GM12878 (cell line): ENCODE data around the gene ATP1A1. TPM values are rescaled to one million over a fixed set of nuclear protein-coding genes. Genes with fewer than 3 reads are reported as not detected.

Experiments used
- ATAC-seq: fragments of 200-7000 bp; cut with Tn5 transposase; 3 replicates; pipeline ENCODE4 v1.9.1; 2020; ENCODE audit warnings: mild to moderate bottlenecking, moderate library complexity
- BruUV-seq: library from RNA; stranded (reverse); fragments of 400-500 nt; replicated peaks from 2 replicates; lab custom pipeline; 2021; lab: Mats Ljungman, UMichigan
- CTCF ChIA-PET: fragments of 300-600 bp; sonication (Branson Sonifier 250); formaldehyde crosslinking; extraction: SDS; loops from one replicate; lab custom pipeline; 2021; ENCODE audit warnings: inconsistent platforms; lab: Yijun Ruan, JAX
- POLR2A ChIA-PET: fragments of 350-600 bp; formaldehyde crosslinking; extraction: SDS; loops from one replicate; lab custom pipeline; 2021; ENCODE audit warnings: inconsistent platforms; lab: Charles Lee
- RAD21 ChIA-PET: fragments of 300-600 bp; sonication (Branson Sonifier 250); formaldehyde crosslinking; loops from one replicate; lab custom pipeline; 2023; ENCODE audit warnings: antibody characterized with exemption; ENCODE audit not compliant: unreplicated experiment; lab: Charles Lee
- SMC1A ChIA-PET: fragments of 300-600 bp; sonication (Branson Sonifier 250); formaldehyde crosslinking; loops from one replicate; lab custom pipeline; 2023; ENCODE audit not compliant: unreplicated experiment, uncharacterized antibody; lab: Charles Lee
- DNase-seq: peaks from one replicate; pipeline ENCODE4 v3.0.0-alpha.2; 2011; ENCODE audit warnings: low read depth, low spot score
- FAIRE-seq: peaks from 3 replicates; lab custom pipeline; 2011; peaks lifted over from hg19 to GRCh38; lab: Jason Lieb, UNC
- H2AFZ ChIP-seq: 2 replicates; pipeline ENCODE4 v1.6.0; 2011; ENCODE audit warnings: low read depth, low read length, control low read depth; ENCODE audit not compliant: control insufficient read depth
- H3K27ac ChIP-seq: 2 replicates; pipeline ENCODE4 v1.5.1; 2011; ENCODE audit warnings: control low read depth; ENCODE audit not compliant: control insufficient read depth, insufficient read depth
- H3K27me3 ChIP-seq, 2 experiments: replicated peaks in 1 of 2; 2 replicates each; pipeline versions ENCODE4 v1.6.0 to v1.6.1; 2011; ENCODE audit warnings: low read length in 1 of 2; ENCODE audit not compliant: control insufficient read depth in 2 of 2, insufficient read depth in 2 of 2
- H3K36me3 ChIP-seq, 2 experiments: 2 replicates each; pipeline ENCODE4 v1.5.1; 2011; ENCODE audit warnings: low read length in 1 of 2; ENCODE audit not compliant: control insufficient read depth in 2 of 2, insufficient read depth in 2 of 2
- H3K4me1 ChIP-seq: 2 replicates; pipeline ENCODE4 v1.6.1; 2011; ENCODE audit warnings: mild to moderate bottlenecking, low read length, moderate library complexity, mixed read lengths; ENCODE audit not compliant: control insufficient read depth, insufficient read depth
- H3K4me2 ChIP-seq: 2 replicates; pipeline ENCODE4 v1.6.0; 2011; ENCODE audit warnings: control low read depth; ENCODE audit not compliant: control insufficient read depth, insufficient read depth
- H3K4me3 ChIP-seq: fragments of 200-600 bp; sonication (generic); 2 replicates; pipeline ENCODE4 v1.5.1; 2016
- H3K79me2 ChIP-seq: 2 replicates; pipeline ENCODE4 v1.6.0; 2011; ENCODE audit warnings: low read length; ENCODE audit not compliant: control insufficient read depth, insufficient read depth
- H3K9ac ChIP-seq: 2 replicates; pipeline ENCODE4 v1.8.0; 2011; ENCODE audit warnings: low read length, control low read depth, mixed read lengths; ENCODE audit not compliant: control insufficient read depth, insufficient read depth
- H3K9me3 ChIP-seq: replicated peaks from 3 replicates; pipeline ENCODE4 v1.5.1; 2011; ENCODE audit warnings: mild to moderate bottlenecking, low read length; ENCODE audit not compliant: control insufficient read depth, insufficient read depth
- H4K20me1 ChIP-seq: 2 replicates; pipeline ENCODE4 v1.6.0; 2011; ENCODE audit not compliant: control insufficient read depth, insufficient read depth
- ASH2L ChIP-seq: fragments of 300-600, 200-600 bp; sonication (generic); IDR thresholded peaks from 2 replicates; pipeline ENCODE4 v1.6.1; 2017; ENCODE audit warnings: low read depth, mild to moderate bottlenecking, borderline replicate concordance
- CHD1 ChIP-seq: IDR thresholded peaks from 2 replicates; pipeline ENCODE4 v1.6.1; 2012; ENCODE audit warnings: low read depth, low read length, improper control_type of control experiment
- ELK1 ChIP-seq: IDR thresholded peaks from 2 replicates; pipeline ENCODE4 v1.6.1; 2012; ENCODE audit warnings: low read depth, low read length, improper control_type of control experiment
- EZH2 ChIP-seq: IDR thresholded peaks from 2 replicates; pipeline ENCODE4 v1.6.1; 2012; ENCODE audit warnings: low read depth, mild to moderate bottlenecking, control low read depth, inconsistent platforms, low read length, borderline replicate concordance; ENCODE audit not compliant: control insufficient read depth
- FOXK2 ChIP-seq: fragments of 450-650 bp; IDR thresholded peaks from 2 replicates; pipeline ENCODE4 v1.6.1; 2017; ENCODE audit warnings: mild to moderate bottlenecking, moderate library complexity
- HCFC1 ChIP-seq: fragments of 150-350 bp; IDR thresholded peaks from 2 replicates; pipeline ENCODE4 v1.6.1; 2014; ENCODE audit warnings: low read length
- HSF1 ChIP-seq: fragments of 150-350 bp; IDR thresholded peaks from 2 replicates; pipeline ENCODE4 v1.6.1; 2014; ENCODE audit warnings: mild to moderate bottlenecking, low read depth, low read length
- MYB ChIP-seq: fragments of 150-350 bp; IDR thresholded peaks from 2 replicates; pipeline ENCODE4 v1.6.1; 2014; ENCODE audit warnings: mild to moderate bottlenecking, low read depth, low read length, borderline replicate concordance
- NFIC ChIP-seq: IDR thresholded peaks from 2 replicates; pipeline ENCODE4 v1.6.1; 2012; ENCODE audit warnings: low read depth, mild to moderate bottlenecking, inconsistent platforms, low read length, moderate library complexity
- NFYA ChIP-seq: IDR thresholded peaks from 2 replicates; pipeline ENCODE4 v1.6.1; 2011; ENCODE audit warnings: low read depth, mild to moderate bottlenecking, low read length, improper control_type of control experiment, borderline replicate concordance
- NR2C2 ChIP-seq: IDR thresholded peaks from 2 replicates; pipeline ENCODE4 v1.6.1; 2011; ENCODE audit warnings: borderline replicate concordance, low read depth; ENCODE audit not compliant: control insufficient read depth, insufficient read length
- RBBP5 ChIP-seq: fragments of 200-600 bp; sonication (generic); conservative IDR thresholded peaks from 2 replicates; pipeline ENCODE4 v1.6.1; 2016
- SRF ChIP-seq, 2 experiments: IDR thresholded peaks; 2 replicates each; pipeline ENCODE4 v1.6.1; 2011; ENCODE audit warnings: low read depth in 2 of 2, low read length in 2 of 2, mild to moderate bottlenecking in 1 of 2, moderate library complexity in 1 of 2
- STAT1 ChIP-seq: fragments of 450-650 bp; conservative IDR thresholded peaks from 2 replicates; pipeline ENCODE4 v1.6.1; 2014; ENCODE audit warnings: antibody characterized with exemption, mild to moderate bottlenecking
- SUZ12 ChIP-seq: fragments of 200-600 bp; sonication (generic); IDR thresholded peaks from one replicate; pipeline ENCODE4 v1.6.1; 2018; ENCODE audit warnings: antibody characterized with exemption, mild to moderate bottlenecking; ENCODE audit not compliant: unreplicated experiment
- TARDBP ChIP-seq: IDR thresholded peaks from 2 replicates; pipeline ENCODE4 v1.6.1; 2016; ENCODE audit warnings: borderline replicate concordance
- ZBED1 ChIP-seq: IDR thresholded peaks from 2 replicates; pipeline ENCODE4 v1.6.1; 2016; ENCODE audit warnings: borderline replicate concordance
- ZNF592 ChIP-seq: fragments of 450-650 bp; IDR thresholded peaks from 2 replicates; pipeline ENCODE4 v1.6.1; 2017; ENCODE audit warnings: mild to moderate bottlenecking, moderate library complexity
- WGBS: methylation state at CpG from one replicate; pipeline ENCODE4 v1.1.6; 2016; ENCODE audit warnings: low lambda C conversion rate; ENCODE audit not compliant: insufficient replicate concordance, insufficient coverage; ENCODE audit errors: missing lambda C conversion rate; 5-methylcytosine and 5-hydroxymethylcytosine counted together
- in situ Hi-C: fragments of 300-500 bp; cut with MboI; formaldehyde crosslinking; loops from 9 replicates; pipeline ENCODE4 v1.14.3; 2018; ENCODE audit warnings: mixed read lengths
- intact Hi-C: fragments of 100-400 bp; cut with micrococcal nuclease; formaldehyde crosslinking; loops from one replicate; pipeline ENCODE4 v1.14.2; 2022; ENCODE audit not compliant: unreplicated experiment
- polyA plus RNA-seq, 11 experiments: library from polyadenylated mRNA; depleted of rRNA in 4 of 11; unstranded in 6 of 11; stranded (reverse) in 5 of 11; fragments of >200 nt; fragmentation: Nextera tagmentation in 4 of 11; fragmentation: Illumina TruSeq in 1 of 11; extraction: Ambion mirVana in 4 of 11; extraction: Trizol in 1 of 11; gene quantifications; 1 replicate in 1 of 11; 2 replicates in 10 of 11; pipeline versions ENCODE4 v1.2.1 to v1.2.3, GENCODE V29; 2011 to 2016; ENCODE audit warnings: inconsistent platforms in 2 of 11, missing spikeins in 2 of 11, low read depth in 1 of 11
- total RNA-seq, 4 experiments: library from RNA; depleted of rRNA in 3 of 4; stranded (reverse); fragments of >200 nt in 3 of 4; fragmentation: Illumina TruSeq in 1 of 4; extraction: Trizol in 1 of 4; gene quantifications; 2 replicates each; pipeline versions ENCODE4 v1.2.1 to v1.2.3, GENCODE V29; 2013 to 2021

Gene ATP1A1
- total and polyA plus RNA-seq, 10 of the 15 experiments (the other 5 are each of a cell fraction or from before 2014, with no cell fraction given), result 113 to 566 (median 313) TPM

DNA sequence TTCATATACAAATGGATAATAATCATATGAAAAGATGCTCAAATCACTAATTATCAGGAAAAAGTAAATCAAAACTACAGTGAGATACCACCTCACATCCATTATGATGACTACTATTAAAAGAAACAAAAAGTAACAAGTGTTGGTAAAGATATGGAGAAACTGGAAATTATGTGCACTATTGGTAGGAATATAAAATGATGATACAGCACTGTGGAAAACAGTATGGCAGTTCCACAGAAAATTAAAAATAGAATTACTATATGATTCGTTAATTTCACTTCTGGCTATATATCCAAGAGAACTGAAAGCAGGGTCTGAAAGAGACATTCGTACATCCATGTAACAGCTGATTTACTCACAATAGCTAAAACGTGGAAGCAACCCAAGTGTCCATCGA, 21.1 kb upstream of the ATP1A1 start (continued):
- TF ChIP-seq ELK1, result no peak
- no peak for TF ChIP-seq CHD1
- no peak for TF ChIP-seq NFYA
- TF ChIP-seq STAT1, result no peak
- no peak for TF ChIP-seq SRF (IDR thresholded peaks at IDR 0.05; ENCODE audit: low read depth in 2 of 2, low read length in 2 of 2)

- Histone ChIP-seq H3K27ac (no peak overlapping the region), H3K4me1 (no peaks in the 10 kb centered on the region), H4K20me1 (no peaks in the 10 kb centered on the region), H3K79me2 (no peaks in the 10 kb centered on the region), H2AFZ (no peak overlapping the region), H3K27me3 (no peaks in the 10 kb centered on the region), H3K4me3 (no peak overlapping the region), H3K9me3 (no peaks in the 10 kb centered on the region), H3K36me3 (no peaks in the 10 kb centered on the region), H3K4me2 (no peak overlapping the region), H3K9ac (no peak overlapping the region)
- DNase-seq (no peak), ATAC-seq (peak; percentile 87), FAIRE-seq (peak; percentile 90)
- ChIA-PET CTCF (interaction anchor here (0.5 to 1.5 kb wide), 3 partner anchors 38 to 133 kb away, joined by 3 read pairs; no protein-coding TSS in a partner anchor), RAD21 (interaction anchor here (0.6 to 1.1 kb wide), 3 partner anchors 10 to 134 kb away, joined by 3 to 4 read pairs (median 3); no protein-coding TSS in a partner anchor), POLR2A (interaction anchor here (0.9 kb wide), 1 partner anchor 24 kb away, joined by 4 read pairs; no protein-coding TSS in a partner anchor), SMC1A (interaction anchor here (2.4 kb wide), 1 partner anchor 9 kb away, joined by 5 read pairs; no protein-coding TSS in a partner anchor)
- in situ Hi-C loops, result no loop called here
- 27% methylated on average over 3 of the region's 3 CpGs for WGBS
- intact Hi-C loops, result no loop called here
- BruUV-seq, result no TSS peak
- TF ChIP-seq HSF1, result no peak
- no peak for TF ChIP-seq TARDBP
- no peak for TF ChIP-seq ASH2L
- TF ChIP-seq ZNF592, result no peak
- no peak for TF ChIP-seq NFIC
- no peak for TF ChIP-seq NR2C2
- no peak for TF ChIP-seq MYB
- no peak for TF ChIP-seq HCFC1
- no peak for TF ChIP-seq FOXK2
- TF ChIP-seq SUZ12, result no peak
- TF ChIP-seq RBBP5, result no peak
- TF ChIP-seq EZH2, result no peak
- no peak for TF ChIP-seq ZBED1
Observed at GRCh38 chr1:116352349-116352813, 20.7 kb upstream of the ATP1A1 start.
